GM12878 (cell line): ENCODE measurements around the gene TMPRSS4. TPM values are rescaled to one million over a fixed set of nuclear protein-coding genes. Genes with fewer than 3 reads are reported as not detected.

Experiments used
- ATAC-seq: fragments of 200-7000 bp; cut with Tn5 transposase; 3 replicates; pipeline ENCODE4 v1.9.1; 2020; ENCODE audit warnings: mild to moderate bottlenecking, moderate library complexity
- BruUV-seq: library from RNA; stranded (reverse); fragments of 400-500 nt; replicated peaks from 2 replicates; lab custom pipeline; 2021; lab: Mats Ljungman, UMichigan
- CTCF ChIA-PET: fragments of 300-600 bp; sonication (Branson Sonifier 250); formaldehyde crosslinking; extraction: SDS; loops from one replicate; lab custom pipeline; 2021; ENCODE audit warnings: inconsistent platforms; lab: Yijun Ruan, JAX
- POLR2A ChIA-PET: fragments of 350-600 bp; formaldehyde crosslinking; extraction: SDS; loops from one replicate; lab custom pipeline; 2021; ENCODE audit warnings: inconsistent platforms; lab: Charles Lee
- RAD21 ChIA-PET: fragments of 300-600 bp; sonication (Branson Sonifier 250); formaldehyde crosslinking; loops from one replicate; lab custom pipeline; 2023; ENCODE audit warnings: antibody characterized with exemption; ENCODE audit not compliant: unreplicated experiment; lab: Charles Lee
- SMC1A ChIA-PET: fragments of 300-600 bp; sonication (Branson Sonifier 250); formaldehyde crosslinking; loops from one replicate; lab custom pipeline; 2023; ENCODE audit not compliant: unreplicated experiment, uncharacterized antibody; lab: Charles Lee
- DNase-seq: peaks from one replicate; pipeline ENCODE4 v3.0.0-alpha.2; 2011; ENCODE audit warnings: low read depth, low spot score
- FAIRE-seq: peaks from 3 replicates; lab custom pipeline; 2011; peaks lifted over from hg19 to GRCh38; lab: Jason Lieb, UNC
- H2AFZ ChIP-seq: 2 replicates; pipeline ENCODE4 v1.6.0; 2011; ENCODE audit warnings: low read depth, low read length, control low read depth; ENCODE audit not compliant: control insufficient read depth
- H3K27ac ChIP-seq: 2 replicates; pipeline ENCODE4 v1.5.1; 2011; ENCODE audit warnings: control low read depth; ENCODE audit not compliant: control insufficient read depth, insufficient read depth
- H3K27me3 ChIP-seq, 2 experiments: replicated peaks in 1 of 2; 2 replicates each; pipeline versions ENCODE4 v1.6.0 to v1.6.1; 2011; ENCODE audit warnings: low read length in 1 of 2; ENCODE audit not compliant: control insufficient read depth in 2 of 2, insufficient read depth in 2 of 2
- H3K36me3 ChIP-seq, 2 experiments: 2 replicates each; pipeline ENCODE4 v1.5.1; 2011; ENCODE audit warnings: low read length in 1 of 2; ENCODE audit not compliant: control insufficient read depth in 2 of 2, insufficient read depth in 2 of 2
- H3K4me1 ChIP-seq: 2 replicates; pipeline ENCODE4 v1.6.1; 2011; ENCODE audit warnings: mild to moderate bottlenecking, low read length, moderate library complexity, mixed read lengths; ENCODE audit not compliant: control insufficient read depth, insufficient read depth
- H3K4me2 ChIP-seq: 2 replicates; pipeline ENCODE4 v1.6.0; 2011; ENCODE audit warnings: control low read depth; ENCODE audit not compliant: control insufficient read depth, insufficient read depth
- H3K4me3 ChIP-seq: fragments of 200-600 bp; sonication (generic); 2 replicates; pipeline ENCODE4 v1.5.1; 2016
- H3K79me2 ChIP-seq: 2 replicates; pipeline ENCODE4 v1.6.0; 2011; ENCODE audit warnings: low read length; ENCODE audit not compliant: control insufficient read depth, insufficient read depth
- H3K9ac ChIP-seq: 2 replicates; pipeline ENCODE4 v1.8.0; 2011; ENCODE audit warnings: low read length, control low read depth, mixed read lengths; ENCODE audit not compliant: control insufficient read depth, insufficient read depth
- H3K9me3 ChIP-seq: replicated peaks from 3 replicates; pipeline ENCODE4 v1.5.1; 2011; ENCODE audit warnings: mild to moderate bottlenecking, low read length; ENCODE audit not compliant: control insufficient read depth, insufficient read depth
- H4K20me1 ChIP-seq: 2 replicates; pipeline ENCODE4 v1.6.0; 2011; ENCODE audit not compliant: control insufficient read depth, insufficient read depth
- CBX3 ChIP-seq: fragments of 200-600 bp; sonication (generic); IDR thresholded peaks from 2 replicates; pipeline ENCODE4 v1.6.1; 2016; ENCODE audit warnings: low read depth, borderline replicate concordance
- CTCF ChIP-seq, 3 experiments: IDR thresholded peaks in 2 of 3; conservative IDR thresholded peaks in 1 of 3; 2 replicates each; pipeline ENCODE4 v1.5.1; 2011; ENCODE audit warnings: low read depth in 3 of 3, low read length in 3 of 3, mild to moderate bottlenecking in 3 of 3, control low read depth in 2 of 3, moderate library complexity in 2 of 3, inconsistent platforms in 1 of 3, mixed read lengths in 1 of 3; ENCODE audit not compliant: control insufficient read depth in 2 of 3, insufficient read depth in 1 of 3; ENCODE audit errors: extremely low read depth in 1 of 3
- DPF2 ChIP-seq: fragments of 450-650 bp; IDR thresholded peaks from 2 replicates; pipeline ENCODE4 v1.6.1; 2017; ENCODE audit warnings: mild to moderate bottlenecking
- FOXM1 ChIP-seq: IDR thresholded peaks from 2 replicates; pipeline ENCODE4 v1.6.1; 2012; ENCODE audit warnings: low read depth, mild to moderate bottlenecking, inconsistent platforms, low read length, moderate library complexity
- GATAD2B ChIP-seq: fragments of 450-650 bp; conservative IDR thresholded peaks from 2 replicates; pipeline ENCODE4 v1.6.1; 2017; ENCODE audit warnings: low read depth, mild to moderate bottlenecking, moderate library complexity
- POU2F2 ChIP-seq: IDR thresholded peaks from 3 replicates; pipeline ENCODE4 v1.6.1; 2011; ENCODE audit warnings: low read depth, mild to moderate bottlenecking, low read length, borderline replicate concordance
- RCOR1 ChIP-seq: conservative IDR thresholded peaks from 2 replicates; pipeline ENCODE4 v1.6.1; 2012; ENCODE audit warnings: low read depth, low read length, improper control_type of control experiment
- SIX5 ChIP-seq: IDR thresholded peaks from 2 replicates; pipeline ENCODE4 v1.6.1; 2011; ENCODE audit warnings: mild to moderate bottlenecking, low read depth, low read length, moderate library complexity; ENCODE audit not compliant: severe bottlenecking
- WGBS: methylation state at CpG from one replicate; pipeline ENCODE4 v1.1.6; 2016; ENCODE audit warnings: low lambda C conversion rate; ENCODE audit not compliant: insufficient replicate concordance, insufficient coverage; ENCODE audit errors: missing lambda C conversion rate; 5-methylcytosine and 5-hydroxymethylcytosine counted together
- in situ Hi-C: fragments of 300-500 bp; cut with MboI; formaldehyde crosslinking; loops from 9 replicates; pipeline ENCODE4 v1.14.3; 2018; ENCODE audit warnings: mixed read lengths
- intact Hi-C: fragments of 100-400 bp; cut with micrococcal nuclease; formaldehyde crosslinking; loops from one replicate; pipeline ENCODE4 v1.14.2; 2022; ENCODE audit not compliant: unreplicated experiment
- polyA plus RNA-seq, 11 experiments: library from polyadenylated mRNA; depleted of rRNA in 4 of 11; unstranded in 6 of 11; stranded (reverse) in 5 of 11; fragments of >200 nt; fragmentation: Nextera tagmentation in 4 of 11; fragmentation: Illumina TruSeq in 1 of 11; extraction: Ambion mirVana in 4 of 11; extraction: Trizol in 1 of 11; gene quantifications; 1 replicate in 1 of 11; 2 replicates in 10 of 11; pipeline versions ENCODE4 v1.2.1 to v1.2.3, GENCODE V29; 2011 to 2016; ENCODE audit warnings: inconsistent platforms in 2 of 11, missing spikeins in 2 of 11, low read depth in 1 of 11
- total RNA-seq, 4 experiments: library from RNA; depleted of rRNA in 3 of 4; stranded (reverse); fragments of >200 nt in 3 of 4; fragmentation: Illumina TruSeq in 1 of 4; extraction: Trizol in 1 of 4; gene quantifications; 2 replicates each; pipeline versions ENCODE4 v1.2.1 to v1.2.3, GENCODE V29; 2013 to 2021
- TF ChIP-seq, protein P1 (sequence below): fragments of 450-650 bp; IDR thresholded peaks from 2 replicates; pipeline ENCODE4 v1.6.1; 2017; ENCODE audit warnings: antibody characterized with exemption, mild to moderate bottlenecking, moderate library complexity
- TF ChIP-seq, protein P2 (sequence below): IDR thresholded peaks from 2 replicates; pipeline ENCODE4 v1.6.1; 2011; ENCODE audit warnings: low read depth, mild to moderate bottlenecking, low read length, moderate library complexity, borderline replicate concordance; ENCODE audit errors: extremely low read depth

Gene TMPRSS4
- total and polyA plus RNA-seq, 10 of the 15 experiments (the other 5 are each of a cell fraction or from before 2014, with no cell fraction given) = 0.14 to 0.26 TPM; not detected in 8

- TF ChIP-seq CTCF (IDR thresholded peaks at IDR 0.05 in 2 of 3, conservative IDR thresholded peaks at IDR 0.05 in 1 of 3; ENCODE audit: control insufficient read depth in 2 of 3, extremely low read depth in 1 of 3, insufficient read depth in 1 of 3, low read depth in 3 of 3, low read length in 3 of 3) (no peak), POU2F2 (no peak), RCOR1 (no peak), DPF2 (0 out of 2 replicates have a peak, but pooled peaks have one; percentile 24), GATAD2B (peak; percentile 9; the same call in 1 of the 2 replicates)
Measured at GRCh38 chr11:118046964-118047700, 29.7 kb upstream of the TMPRSS4 start (continued).

GRCh38 chr11:118047749-118048148, 29.1 kb upstream of the TMPRSS4 start:
- no peak overlapping the region for H3K4me2 ChIP-seq
- H4K20me1 ChIP-seq = no peaks in the 10 kb centered on the region
- ChIA-PET CTCF (interaction anchor here (0.8 to 5.5 kb wide), 10 partner anchors 23 to 240 kb away, joined by 3 to 81 read pairs (median 7); no protein-coding TSS in a partner anchor), POLR2A (interaction anchor here (0.8 to 2.6 kb wide), 4 partner anchors 50 to 97 kb away, joined by 3 to 8 read pairs (median 4); no protein-coding TSS in a partner anchor), RAD21 (interaction anchor here (0.7 to 4.6 kb wide), 7 partner anchors 15 to 240 kb away, joined by 3 to 35 read pairs (median 5); partner anchors contain the start of gene IL10RA), SMC1A (interaction anchor here (0.9 to 5.6 kb wide), 18 partner anchors 10 to 243 kb away, joined by 3 to 58 read pairs (median 6); partner anchors contain the start of gene IL10RA)
- no peak for FAIRE-seq
- H3K9ac ChIP-seq = no peak overlapping the region
- no peaks in the 10 kb centered on the region for H3K36me3 ChIP-seq
- H3K4me3 ChIP-seq = no peak overlapping the region
- no peak for ATAC-seq
- WGBS = 53% methylated on average over 4 of the region's 4 CpGs
- BruUV-seq = no TSS peak
- in situ Hi-C loops (loop anchor here (5.0 kb wide), 1 partner anchor 100 kb away; no protein-coding TSS in a partner anchor), intact Hi-C loops (loop anchor here (5.0 kb wide), 1 partner anchor 35 kb away; no protein-coding TSS in a partner anchor)
- no peaks in the 10 kb centered on the region for H3K9me3 ChIP-seq
- H3K27ac ChIP-seq = no peak overlapping the region
- no peak overlapping the region for H2AFZ ChIP-seq
- H3K27me3 ChIP-seq = no peaks in the 10 kb centered on the region
- no peaks in the 10 kb centered on the region for H3K79me2 ChIP-seq
- no peak for DNase-seq
- H3K4me1 ChIP-seq = peaks cover 28% of the 10 kb centered on the region
- TF ChIP-seq, protein P1, sequence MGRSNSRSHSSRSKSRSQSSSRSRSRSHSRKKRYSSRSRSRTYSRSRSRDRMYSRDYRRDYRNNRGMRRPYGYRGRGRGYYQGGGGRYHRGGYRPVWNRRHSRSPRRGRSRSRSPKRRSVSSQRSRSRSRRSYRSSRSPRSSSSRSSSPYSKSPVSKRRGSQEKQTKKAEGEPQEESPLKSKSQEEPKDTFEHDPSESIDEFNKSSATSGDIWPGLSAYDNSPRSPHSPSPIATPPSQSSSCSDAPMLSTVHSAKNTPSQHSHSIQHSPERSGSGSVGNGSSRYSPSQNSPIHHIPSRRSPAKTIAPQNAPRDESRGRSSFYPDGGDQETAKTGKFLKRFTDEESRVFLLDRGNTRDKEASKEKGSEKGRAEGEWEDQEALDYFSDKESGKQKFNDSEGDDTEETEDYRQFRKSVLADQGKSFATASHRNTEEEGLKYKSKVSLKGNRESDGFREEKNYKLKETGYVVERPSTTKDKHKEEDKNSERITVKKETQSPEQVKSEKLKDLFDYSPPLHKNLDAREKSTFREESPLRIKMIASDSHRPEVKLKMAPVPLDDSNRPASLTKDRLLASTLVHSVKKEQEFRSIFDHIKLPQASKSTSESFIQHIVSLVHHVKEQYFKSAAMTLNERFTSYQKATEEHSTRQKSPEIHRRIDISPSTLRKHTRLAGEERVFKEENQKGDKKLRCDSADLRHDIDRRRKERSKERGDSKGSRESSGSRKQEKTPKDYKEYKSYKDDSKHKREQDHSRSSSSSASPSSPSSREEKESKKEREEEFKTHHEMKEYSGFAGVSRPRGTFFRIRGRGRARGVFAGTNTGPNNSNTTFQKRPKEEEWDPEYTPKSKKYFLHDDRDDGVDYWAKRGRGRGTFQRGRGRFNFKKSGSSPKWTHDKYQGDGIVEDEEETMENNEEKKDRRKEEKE = no peak
- TF ChIP-seq, protein P2, sequence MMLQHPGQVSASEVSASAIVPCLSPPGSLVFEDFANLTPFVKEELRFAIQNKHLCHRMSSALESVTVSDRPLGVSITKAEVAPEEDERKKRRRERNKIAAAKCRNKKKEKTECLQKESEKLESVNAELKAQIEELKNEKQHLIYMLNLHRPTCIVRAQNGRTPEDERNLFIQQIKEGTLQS = no peak
- no peak for TF ChIP-seq CBX3
- no peak for TF ChIP-seq SIX5
- no peak for TF ChIP-seq FOXM1
